Spleen (tissue), 11 donors: Measurements from ENCODE around the gene PDGFRB. TPM values are rescaled to one million over a fixed set of nuclear protein-coding genes. Genes with fewer than 3 reads are reported as not detected.

Source experiments
- DNase-seq: peaks from one replicate; pipeline ENCODE4 v3.0.0-alpha.2; 2020
- H3K27ac ChIP-seq, 8 donors: fragments of 200-600 bp; sonication (generic) in 7 of 8; 1 replicate in 4 of 8; 2 replicates in 4 of 8; pipeline versions ENCODE4 v1.5.0 to v1.8.0; 2016 to 2021; ENCODE audit warnings: inconsistent platforms in 4 of 8, mild to moderate bottlenecking in 4 of 8, moderate library complexity in 1 of 8
- H3K27me3 ChIP-seq, 7 donors: fragments of 200-600 bp; sonication (generic) in 6 of 7; replicated peaks in 1 of 7; 1 replicate in 4 of 7; 2 replicates in 3 of 7; pipeline versions ENCODE4 v1.5.0 to v1.8.0; 2016 to 2021; ENCODE audit warnings: inconsistent platforms in 3 of 7, mild to moderate bottlenecking in 1 of 7
- H3K36me3 ChIP-seq, 6 donors: fragments of 200-600 bp; sonication (generic) in 5 of 6; 1 replicate in 4 of 6; 2 replicates in 2 of 6; pipeline versions ENCODE4 v1.5.0 to v1.8.0; 2016 to 2021; ENCODE audit warnings: inconsistent platforms in 2 of 6
- H3K4me1 ChIP-seq, 6 donors: fragments of 200-600 bp; sonication (generic) in 5 of 6; 1 replicate in 3 of 6; 2 replicates in 3 of 6; pipeline versions ENCODE4 v1.5.0 to v1.8.0; 2016 to 2021; ENCODE audit warnings: inconsistent platforms in 3 of 6
- H3K4me3 ChIP-seq, 8 donors: fragments of 200-600 bp; sonication (generic) in 7 of 8; 1 replicate in 4 of 8; 2 replicates in 4 of 8; pipeline versions ENCODE4 v1.5.0 to v1.8.0; 2016 to 2021; ENCODE audit warnings: inconsistent platforms in 4 of 8, mild to moderate bottlenecking in 4 of 8, moderate library complexity in 2 of 8
- H3K9me3 ChIP-seq, 8 donors: fragments of 200-600 bp; sonication (generic) in 7 of 8; 1 replicate in 4 of 8; 2 replicates in 4 of 8; pipeline versions ENCODE4 v1.5.0 to v1.8.0; 2016 to 2021; ENCODE audit warnings: inconsistent platforms in 4 of 8
- CTCF ChIP-seq, 11 experiments: fragments of 200-600 bp in 7 of 11; fragments of 450-650 bp in 4 of 11; sonication (generic) in 4 of 11; IDR thresholded peaks in 8 of 11; conservative IDR thresholded peaks in 3 of 11; 1 replicate in 7 of 11; 2 replicates in 4 of 11; pipeline versions ENCODE4 v1.4.0 to v1.8.0; 2016 to 2021; ENCODE audit warnings: antibody characterized with exemption in 11 of 11, inconsistent platforms in 4 of 11, mild to moderate bottlenecking in 1 of 11
- POLR2A ChIP-seq, 3 donors: fragments of 450-650 bp; IDR thresholded peaks; one replicate each; pipeline ENCODE4 v1.5.1; 2017; ENCODE audit warnings: antibody characterized with exemption in 3 of 3, mild to moderate bottlenecking in 1 of 3
- POLR2AphosphoS5 ChIP-seq, 3 donors: sonication (generic); formaldehyde crosslinking; IDR thresholded peaks; one replicate each; pipeline ENCODE4 v1.5.1; 2017; ENCODE audit warnings: antibody characterized with exemption in 3 of 3
- WGBS, 5 donors: extraction: QIAGEN DNeasy Blood & Tissue Kit in 3 of 5; methylation state at CpG; one replicate each; pipeline versions ENCODE4 v1.1.5 to v1.1.7; 2013 to 2018; 5-methylcytosine and 5-hydroxymethylcytosine counted together
- intact Hi-C: fragments of 100-400 bp; cut with DNase I; formaldehyde crosslinking; loops from one replicate; pipeline ENCODE4 v1.15.0; 2023; ENCODE audit warnings: low total_unique reads
- polyA plus RNA-seq, 3 donors: library from polyadenylated mRNA; stranded (reverse); fragments of 200-250 nt; gene quantifications; one replicate each; pipeline ENCODE4 v1.2.1, GENCODE V29; 2013
- total RNA-seq, 7 donors: library from RNA; depleted of rRNA in 3 of 7; stranded (reverse); fragments of >200 nt in 3 of 7; fragmentation: NEBNext Ultra II Directional in 4 of 7; extraction: Animal tissue kit (Norgen Biotek cat#: 25700) in 4 of 7; gene quantifications; one replicate each; pipeline versions ENCODE4 v1.1.0 to v1.2.1, GENCODE V29; 2016 to 2021
- donor health status: healthy with polysubstance abuse.
- donor health status: DM: no; HTN: no; CAD: no; lungs with moderate emphysema.
- donor health status: DM: no; HTN: no; CAD: no.
- donor health status: Bipolar disorder and iron deficiency.
- donor health status: healthy.
- donor health status: DM: no; HTN: no; CAD: no.
- donor health status: DM: yes; HTN: yes; CAD: no.

PDGFRB gene
- total and polyA plus RNA-seq, 10 donors: 12.8 to 144 (median 88.5) TPM

- WGBS, 5 donors: 83 to 97% (median 92%) methylated on average over 10 of the region's 10 CpGs
- TF ChIP-seq CTCF (IDR thresholded peaks at IDR 0.05 in 8 of 11, conservative IDR thresholded peaks at IDR 0.05 in 3 of 11): no peak
- no peak for TF ChIP-seq POLR2A (IDR thresholded peaks at IDR 0.05)
- TF ChIP-seq POLR2AphosphoS5 (IDR thresholded peaks at IDR 0.05): no peak
- DNase-seq: no peak
- Histone ChIP-seq H3K4me3 (no peak overlapping the region), H3K9me3 (no peaks in the 10 kb centered on the region), H3K36me3 (no peaks in the 10 kb centered on the region), H3K4me1 (peaks cover 0 to 17% (median 10%) of the 10 kb centered on the region in 6 donors), H3K27me3 (peaks cover 0 to 5% (median 0%) of the 10 kb centered on the region in 7 donors), H3K27ac (no peak overlapping the region)
- intact Hi-C loops: no loop called here
Observed at GRCh38 chr5:150182774-150183173, 27.1 kb upstream of the PDGFRB start.

DNA sequence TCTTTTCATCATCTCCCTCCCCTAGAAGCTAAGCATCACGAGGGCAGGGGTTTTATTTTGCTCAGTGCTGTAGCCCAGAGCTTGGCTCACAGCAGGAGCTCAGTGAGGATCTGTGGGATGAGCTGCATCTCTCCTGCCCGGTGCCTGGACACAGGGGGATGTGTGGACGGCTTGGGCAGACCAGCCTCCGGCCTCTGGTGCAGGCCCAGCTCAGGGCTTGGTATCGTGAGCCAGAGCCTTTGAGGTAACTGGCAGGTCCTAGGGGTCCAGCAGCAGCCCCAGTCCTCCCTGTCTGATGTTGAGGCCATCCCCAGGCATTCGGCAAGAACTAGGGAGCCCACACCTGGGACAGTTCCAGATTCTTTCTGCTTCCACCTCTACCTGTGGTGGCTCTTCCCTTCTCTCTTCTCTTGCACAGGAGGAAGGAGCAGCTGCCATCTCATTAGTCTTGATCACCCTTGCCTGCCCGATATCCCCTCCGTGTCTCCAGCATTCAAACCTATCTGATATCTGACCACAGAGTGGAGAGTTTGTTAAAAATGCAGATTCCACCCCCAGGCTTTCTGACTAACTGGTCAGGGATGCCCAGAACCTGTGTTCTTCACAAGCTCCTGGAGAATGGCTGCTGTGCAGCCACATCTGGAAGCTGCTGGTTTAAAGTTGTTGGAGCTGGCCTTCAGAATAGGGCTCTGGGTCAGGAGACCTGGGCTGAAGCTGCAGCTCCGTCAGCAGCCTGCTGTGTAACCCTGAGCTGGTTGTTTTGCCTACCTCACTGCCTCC, 26.3 kb upstream of the PDGFRB start:
- WGBS, 5 donors: 79 to 92% (median 91%) methylated on average over 8 to 9 of the region's 9 CpGs
- TF ChIP-seq POLR2A (IDR thresholded peaks at IDR 0.05) (no peak), CTCF (IDR thresholded peaks at IDR 0.05 in 8 of 11, conservative IDR thresholded peaks at IDR 0.05 in 3 of 11) (no peak), POLR2AphosphoS5 (IDR thresholded peaks at IDR 0.05) (no peak)
- intact Hi-C loops: no loop called here
- no peak for DNase-seq
- Histone ChIP-seq H3K4me3 (no peak overlapping the region), H3K36me3 (no peaks in the 10 kb centered on the region), H3K27ac (no peak overlapping the region), H3K9me3 (no peaks in the 10 kb centered on the region), H3K4me1 (peaks cover 0 to 17% (median 10%) of the 10 kb centered on the region in 6 donors), H3K27me3 (no peaks in the 10 kb centered on the region)

DNA sequence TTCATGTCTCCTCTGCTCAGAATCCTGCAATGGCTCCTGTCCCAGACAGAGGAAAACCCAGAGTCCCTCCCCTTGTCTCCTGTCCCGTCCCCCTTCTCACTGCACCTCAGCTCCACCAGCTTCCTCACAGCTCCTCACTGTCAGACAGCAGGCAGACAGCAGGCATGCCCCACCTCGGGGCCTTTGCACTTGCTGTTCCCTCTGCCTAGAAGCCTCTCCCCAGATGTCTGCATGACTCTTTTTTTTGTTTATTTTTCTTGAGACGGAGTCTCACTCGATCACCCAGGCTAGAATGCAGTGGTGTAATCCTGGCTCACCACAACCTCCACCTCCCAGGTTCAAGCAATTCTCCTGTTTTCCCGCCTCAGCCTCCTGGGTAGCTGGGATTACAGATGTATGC, 25.4 kb upstream of the PDGFRB start:
- intact Hi-C loops: no loop called here
- no peak overlapping the region for H3K4me3 ChIP-seq
- H3K27me3 ChIP-seq: peaks cover 0 to 6% (median 0%) of the 10 kb centered on the region in 7 donors
- 76 to 85% (median 77%) methylated on average over 5 of the region's 5 CpGs for WGBS, 5 donors
- peak overlapping the region in 5 of 8 donors; percentile 18 to 68 (median 59) for H3K27ac ChIP-seq
- no peaks in the 10 kb centered on the region for H3K9me3 ChIP-seq
- DNase-seq: no peak
- TF ChIP-seq CTCF (IDR thresholded peaks at IDR 0.05 in 8 of 11, conservative IDR thresholded peaks at IDR 0.05 in 3 of 11) (no peak), POLR2A (IDR thresholded peaks at IDR 0.05) (no peak), POLR2AphosphoS5 (IDR thresholded peaks at IDR 0.05) (no peak)
- no peaks in the 10 kb centered on the region for H3K36me3 ChIP-seq
- H3K4me1 ChIP-seq: peaks cover 0 to 17% (median 9%) of the 10 kb centered on the region in 6 donors

- Histone ChIP-seq H3K4me3 (no peak overlapping the region), H3K27me3 (peaks cover 0 to 6% (median 0%) of the 10 kb centered on the region in 7 donors), H3K9me3 (no peaks in the 10 kb centered on the region), H3K4me1 (peaks cover 0 to 17% (median 6%) of the 10 kb centered on the region in 6 donors), H3K36me3 (no peaks in the 10 kb centered on the region), H3K27ac (peak overlapping the region in 6 of 8 donors; percentile 18 to 68 (median 54))
- DNase-seq: no peak
- intact Hi-C loops: no loop called here
- no peak for TF ChIP-seq CTCF (IDR thresholded peaks at IDR 0.05 in 8 of 11, conservative IDR thresholded peaks at IDR 0.05 in 3 of 11)
- peak; percentile 33 to 69 (median 41) for TF ChIP-seq POLR2AphosphoS5 (IDR thresholded peaks at IDR 0.05)
- 57 to 70% (median 66%) methylated on average over 18 of the region's 18 CpGs for WGBS, 5 donors
Observed at GRCh38 chr5:150180241-150181026, 24.8 kb upstream of the PDGFRB start.
